HG03575 (cell line): Measurements from ENCODE around the gene RAMP2.

ENCODE experiments used
- ATAC-seq: cut with Tn5 transposase; IDR thresholded peaks from one replicate; pipeline ENCODE4 v1.9.1; 2021; ENCODE audit not compliant: unreplicated experiment, insufficient number of reproducible peaks, low FRiP score; ENCODE audit errors: extremely low read depth

Gene RAMP2

GRCh38 chr17:42784409-42784808, 23.4 kb downstream of the RAMP2 start:
- ATAC-seq: no peak

- no peak for ATAC-seq
Observed at GRCh38 chr17:42784811-42785592, 24.0 kb downstream of the RAMP2 start.

GRCh38 chr17:42787266-42787665, 26.2 kb downstream of the RAMP2 start:
- ATAC-seq: no peak

- no peak for ATAC-seq
Observed at GRCh38 chr17:42791948-42792347, 30.9 kb downstream of the RAMP2 start.

- no peak for ATAC-seq
Observed at GRCh38 chr17:42792545-42792944, 31.5 kb downstream of the RAMP2 start.

GRCh38 chr17:42795061-42795460, 34.0 kb downstream of the RAMP2 start:
- ATAC-seq: no peak

- ATAC-seq: no peak
Observed at GRCh38 chr17:42795465-42795864, 34.4 kb downstream of the RAMP2 start.

GRCh38 chr17:42796066-42796758, 35.2 kb downstream of the RAMP2 start:
- ATAC-seq: no peak

- ATAC-seq: no peak
Observed at GRCh38 chr17:42797067-42798007, 36.3 kb downstream of the RAMP2 start.

GRCh38 chr17:42798011-42798382, 37.0 kb downstream of the RAMP2 start:
- no peak for ATAC-seq

GRCh38 chr17:42798383-42799380, 37.7 kb downstream of the RAMP2 start, which contains the start of the genes CNTD1 and COA3:
Gene CNTD1, plus strand, starts transcription at chr17:42798861. Its CDS starts 207 bp downstream, at chr17:42799068.
Gene COA3, minus strand, starts transcription at chr17:42798704. Its CDS starts 23 bp downstream, at chr17:42798681.
- no peak for ATAC-seq

GRCh38 chr17:42803074-42803883, 42.3 kb downstream of the RAMP2 start:
- ATAC-seq: no peak

- no peak for ATAC-seq
Observed at GRCh38 chr17:42804918-42805367, 43.9 kb downstream of the RAMP2 start.

GRCh38 chr17:42806249-42806648, 45.2 kb downstream of the RAMP2 start:
- no peak for ATAC-seq

GRCh38 chr17:42809250-42809649, 48.2 kb downstream of the RAMP2 start:
- ATAC-seq: no peak
